Natural killer cell (primary cell): ENCODE data around the gene KRTAP13-2. TPM values are rescaled to one million over a fixed set of nuclear protein-coding genes. Genes with fewer than 3 reads are reported as not detected.

ENCODE experiments used
- ATAC-seq, 3 donors: fragments of 150-1000 bp in 2 of 3; fragments of 200-7000 bp in 1 of 3; cut with Tn5 transposase; 1 replicate in 1 of 3; 2 replicates in 2 of 3; pipeline ENCODE4 v1.10.0; 2021; ENCODE audit warnings: mild to moderate bottlenecking in 2 of 3, moderate library complexity in 2 of 3
- DNase-seq, 2 donors: peaks; one replicate each; pipeline versions ENCODE4 v3.0.0 to v3.0.0-alpha.2; 2013 to 2021; ENCODE audit warnings: mixed read lengths in 1 of 2
- H3K27ac ChIP-seq: one replicate; pipeline ENCODE4 v1.5.1; 2013; ENCODE audit warnings: mild to moderate bottlenecking, low read length
- H3K27me3 ChIP-seq: one replicate; pipeline ENCODE4 v1.6.1; 2013; ENCODE audit warnings: low read length; ENCODE audit not compliant: control insufficient read depth, insufficient read depth
- H3K36me3 ChIP-seq: one replicate; pipeline ENCODE4 v1.6.1; 2013; ENCODE audit warnings: low read length; ENCODE audit not compliant: control insufficient read depth, insufficient read depth
- H3K4me1 ChIP-seq: one replicate; pipeline ENCODE4 v1.6.1; 2013; ENCODE audit warnings: low read length; ENCODE audit not compliant: control insufficient read depth, insufficient read depth
- H3K4me3 ChIP-seq: one replicate; pipeline ENCODE4 v1.5.1; 2013; ENCODE audit warnings: low read length
- H3K9me3 ChIP-seq: one replicate; pipeline ENCODE4 v1.6.1; 2013; ENCODE audit warnings: low read length; ENCODE audit not compliant: control insufficient read depth, insufficient read depth
- H3K27ac Mint-ChIP-seq, 2 donors: one replicate each; pipeline ENCODE4 v1.8.0; 2022; ENCODE audit warnings: mild to moderate bottlenecking in 2 of 2, mixed read lengths in 2 of 2, moderate library complexity in 1 of 2
- H3K27me3 Mint-ChIP-seq, 2 donors: one replicate each; pipeline ENCODE4 v1.8.0; 2022; ENCODE audit warnings: low read depth in 2 of 2, mixed read lengths in 2 of 2
- H3K36me3 Mint-ChIP-seq: one replicate; pipeline ENCODE4 v1.8.0; 2022; ENCODE audit warnings: mixed read lengths
- H3K4me1 Mint-ChIP-seq, 2 donors: one replicate each; pipeline ENCODE4 v1.8.0; 2022; ENCODE audit warnings: mixed read lengths in 2 of 2
- H3K4me3 Mint-ChIP-seq: one replicate; pipeline ENCODE4 v1.8.0; 2022; ENCODE audit warnings: mild to moderate bottlenecking, moderate library complexity, mixed read lengths
- H3K9me3 Mint-ChIP-seq, 2 donors: one replicate each; pipeline ENCODE4 v1.8.0; 2022; ENCODE audit warnings: mixed read lengths in 2 of 2
- CTCF ChIP-seq: fragments of 200-600 bp; IDR thresholded peaks from one replicate; pipeline ENCODE4 v1.8.0; 2022; ENCODE audit warnings: antibody characterized with exemption
- WGBS: methylation state at CpG from one replicate; pipeline ENCODE4 v1.1.7; 2013; ENCODE audit warnings: missing lambda C conversion rate; ENCODE audit not compliant: insufficient coverage; 5-methylcytosine and 5-hydroxymethylcytosine counted together
- intact Hi-C: fragments of 100-400 bp; cut with micrococcal nuclease; formaldehyde crosslinking; loops from one replicate; pipeline ENCODE4 v1.14.2; 2022
- total RNA-seq, 4 donors: library from RNA; stranded (reverse); fragments of 120-200 nt in 1 of 4; gene quantifications; one replicate each; pipeline versions ENCODE4 v1.2.3 to v1.2.4, GENCODE V29; 2013 to 2022

Gene KRTAP13-2
- total RNA-seq, 3 donors from 2014 or later (not counting 1 experiment from before 2014, with no cell fraction given): not detected

- Histone ChIP-seq H3K27me3 (no peaks in the 10 kb centered on the region), H3K36me3 (no peaks in the 10 kb centered on the region), H3K4me3 (no peak within 1 kb of the TSS), H3K4me1 (no peaks in the 10 kb centered on the region), H3K9me3 (no peaks in the 10 kb centered on the region), H3K27ac (no peak within 1 kb of the TSS)
- intact Hi-C loops: no loop called here
- TF ChIP-seq CTCF: no peak
- Mint-ChIP-seq H3K4me1 (no peaks in the 10 kb centered on the region), H3K9me3 (peaks cover 4 to 8% of the 10 kb centered on the region in 2 donors), H3K27ac (no peak within 1 kb of the TSS), H3K4me3 (no peak within 1 kb of the TSS), H3K36me3 (no peaks in the 10 kb centered on the region), H3K27me3 (no peaks in the 10 kb centered on the region)
- DNase-seq: no peak
- ATAC-seq: no peak
- 95% methylated on average over 6 of the region's 6 CpGs for WGBS
Measured at GRCh38 chr21:30337276-30337744, 34.8 kb downstream of the KRTAP13-2 start, which contains the start of gene KRTAP27-1. KRTAP27-1 (minus strand) TSS chr21:30337694; CDS start chr21:30337668, 26 bp downstream.

DNA sequence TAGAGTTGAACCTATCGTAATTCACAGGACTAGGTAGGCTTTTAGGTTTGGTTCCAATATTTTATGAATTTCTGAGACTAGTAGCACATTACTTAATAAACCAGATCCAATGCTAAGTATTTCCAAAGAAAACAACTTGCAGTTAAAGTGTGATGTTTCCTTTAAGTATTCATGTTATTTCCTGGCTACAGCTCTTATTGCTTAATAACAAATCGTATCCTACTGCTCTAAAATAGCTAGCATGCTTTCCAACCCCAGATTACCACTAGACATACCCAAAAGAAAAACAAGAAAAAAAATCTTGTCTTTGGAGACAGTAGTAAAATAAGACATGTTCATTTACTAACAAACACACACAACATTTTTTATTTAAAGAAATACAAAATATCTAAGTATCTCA lies 35.5 kb downstream of the KRTAP13-2 start:
- Mint-ChIP-seq H3K4me1 (no peaks in the 10 kb centered on the region), H3K9me3 (peaks cover 0 to 3% of the 10 kb centered on the region in 2 donors), H3K36me3 (no peaks in the 10 kb centered on the region), H3K4me3 (no peak overlapping the region), H3K27ac (no peak overlapping the region), H3K27me3 (no peaks in the 10 kb centered on the region)
- Histone ChIP-seq H3K27ac (no peak overlapping the region), H3K4me1 (no peaks in the 10 kb centered on the region), H3K4me3 (no peak overlapping the region), H3K9me3 (no peaks in the 10 kb centered on the region), H3K27me3 (no peaks in the 10 kb centered on the region), H3K36me3 (no peaks in the 10 kb centered on the region)
- DNase-seq (no peak), ATAC-seq (no peak)
- intact Hi-C loops: no loop called here
- no peak for TF ChIP-seq CTCF
- 100% methylated on average over 1 of the region's 2 CpGs for WGBS

DNA sequence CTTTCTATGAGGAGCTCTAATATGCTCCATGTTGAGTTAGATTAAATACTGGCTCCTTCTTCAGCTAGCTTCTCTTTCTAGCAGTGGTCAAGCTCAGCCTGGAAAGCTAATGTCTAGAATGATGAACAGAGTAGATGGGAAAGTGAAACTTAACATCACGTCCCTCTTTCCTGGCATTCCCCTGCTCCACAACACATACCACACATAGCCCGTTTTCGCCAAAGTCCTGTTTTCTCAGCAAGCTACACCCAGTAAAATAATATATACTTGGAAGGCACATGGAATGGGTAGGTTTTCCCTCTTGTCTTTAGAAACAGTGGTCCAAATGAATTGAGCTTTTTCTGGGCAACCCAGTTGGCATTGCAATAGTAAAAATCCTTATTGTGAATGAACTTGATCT lies 38.3 kb downstream of the KRTAP13-2 start:
- no CpG with 5 or more reads among the region's 3 CpGs for WGBS

More for the DNA sequence above, 38.3 kb downstream of the KRTAP13-2 start:
- Mint-ChIP-seq H3K36me3 (no peaks in the 10 kb centered on the region), H3K4me3 (no peak overlapping the region), H3K9me3 (no peaks in the 10 kb centered on the region), H3K4me1 (no peaks in the 10 kb centered on the region), H3K27me3 (no peaks in the 10 kb centered on the region), H3K27ac (no peak overlapping the region)
- no peak for TF ChIP-seq CTCF
- no peak overlapping the region for H3K4me3 ChIP-seq
- ATAC-seq: no peak
- intact Hi-C loops: no loop called here
- no peaks in the 10 kb centered on the region for H3K36me3 ChIP-seq
- no peak for DNase-seq
- H3K27ac ChIP-seq: no peak overlapping the region
- H3K27me3 ChIP-seq: no peaks in the 10 kb centered on the region
- H3K4me1 ChIP-seq: no peaks in the 10 kb centered on the region
- H3K9me3 ChIP-seq: no peaks in the 10 kb centered on the region
